ENCODE data around the gene ZNF611. TPM values are rescaled to one million over a fixed set of nuclear protein-coding genes. Genes with fewer than 3 reads are reported as not detected.
"Not testable (repeated sequence)": the region's sequence is repeated elsewhere in the genome, so short reads cannot be mapped to it uniquely, and the experiment has no call there.

The ZNF611 gene
- total RNA-seq, 2 donors from 2014 or later = 39.1 to 50.7 TPM

GRCh38 chr19:52688335-52688734, 46.5 kb downstream of the ZNF611 start:
- Mint-ChIP-seq H3K27ac (no peak overlapping the region), H3K4me3 (no peak overlapping the region), H3K36me3 (peaks cover 20% of the 10 kb centered on the region), H3K4me1 (ENCODE audit: low read depth in 2 of 2) (peaks cover 31 to 36% of the 10 kb centered on the region in 2 donors), H3K27me3 (no peaks in the 10 kb centered on the region), H3K9me3 (no peaks in the 10 kb centered on the region)
- DNase-seq (ENCODE audit: low spot score) = no peak
- no peak for ATAC-seq

DNA sequence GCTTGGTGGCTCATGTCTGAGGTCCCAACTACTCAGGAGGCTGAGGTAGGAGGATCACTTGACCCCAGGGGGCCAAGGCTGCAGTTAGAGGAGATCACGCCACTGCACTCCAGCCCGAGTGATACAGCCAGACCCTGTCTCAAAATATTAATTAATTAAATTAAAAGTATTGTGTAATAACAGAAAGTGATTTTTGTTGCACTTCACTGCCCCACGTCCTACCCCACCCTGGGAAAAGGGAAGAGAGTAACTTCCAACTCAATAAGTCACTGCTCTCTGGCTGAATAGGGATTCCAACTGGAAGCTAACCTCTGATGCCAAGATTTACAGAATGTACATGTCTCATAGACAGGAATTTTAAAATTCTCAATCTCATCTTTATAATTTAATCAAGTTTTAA, 47.2 kb downstream of the ZNF611 start:
- Mint-ChIP-seq H3K36me3 (peaks cover 18% of the 10 kb centered on the region), H3K27ac (no peak overlapping the region), H3K9me3 (no peaks in the 10 kb centered on the region), H3K4me1 (ENCODE audit: low read depth in 2 of 2) (peaks cover 31 to 36% of the 10 kb centered on the region in 2 donors), H3K27me3 (no peaks in the 10 kb centered on the region), H3K4me3 (no peak overlapping the region)
- ATAC-seq = no peak
- DNase-seq (ENCODE audit: low spot score) = no peak

DNA sequence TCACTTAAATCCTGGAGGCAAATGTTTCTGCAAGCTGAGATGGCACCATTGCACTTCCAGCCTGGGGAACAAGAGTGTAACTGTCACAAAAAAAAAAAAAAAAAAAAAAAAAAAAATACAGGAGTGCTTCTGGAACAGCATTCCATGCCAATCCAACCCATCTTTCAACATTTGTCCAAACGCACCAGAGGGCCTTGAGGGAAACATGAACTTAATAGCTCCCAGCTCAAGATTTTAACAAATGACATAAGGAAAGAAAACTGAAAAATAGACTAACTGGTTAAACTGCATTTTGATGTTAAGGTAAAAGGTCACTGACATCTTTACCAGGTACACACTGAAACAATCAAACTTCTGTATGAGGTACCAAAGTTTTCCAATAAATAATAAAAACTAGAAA, 49.0 kb downstream of the ZNF611 start:
- no peak for ATAC-seq
- no peak overlapping the region for H3K4me3 Mint-ChIP-seq
- H3K9me3 Mint-ChIP-seq = no peaks in the 10 kb centered on the region
- H3K27ac Mint-ChIP-seq = no peak overlapping the region
- no peak for DNase-seq (ENCODE audit: low spot score)
- H3K27me3 Mint-ChIP-seq = no peaks in the 10 kb centered on the region
- peaks cover 26 to 33% of the 10 kb centered on the region in 2 donors for H3K4me1 Mint-ChIP-seq (ENCODE audit: low read depth in 2 of 2)
- H3K36me3 Mint-ChIP-seq = peaks cover 15% of the 10 kb centered on the region

DNA sequence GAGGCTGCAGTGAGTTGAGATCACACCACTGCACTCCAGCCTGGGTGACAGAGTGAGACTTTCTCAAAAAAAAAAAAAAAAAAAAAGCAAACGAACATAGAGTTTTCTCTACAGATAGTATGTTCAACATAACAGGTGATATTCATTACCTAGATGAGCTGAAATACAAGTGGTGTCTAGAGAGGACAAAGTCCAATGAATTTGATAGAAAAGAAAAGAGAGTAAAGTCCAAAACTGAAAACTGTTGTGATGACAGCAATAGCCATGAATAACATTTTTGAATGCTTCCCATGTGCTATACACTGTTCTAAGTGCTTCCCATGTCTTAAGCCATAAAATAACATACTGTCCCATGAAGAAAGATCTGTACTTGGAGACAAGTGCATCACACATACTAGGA, 53.6 kb downstream of the ZNF611 start:
- not testable (repeated sequence) for H3K27me3 Mint-ChIP-seq; DNase-seq (ENCODE audit: low spot score); H3K27ac Mint-ChIP-seq; ATAC-seq; H3K4me3 Mint-ChIP-seq; H3K9me3 Mint-ChIP-seq
- Mint-ChIP-seq H3K4me1 (ENCODE audit: low read depth in 2 of 2) (peaks cover 7 to 29% of the 10 kb centered on the region in 2 donors), H3K36me3 (peaks cover 11% of the 10 kb centered on the region)

DNA sequence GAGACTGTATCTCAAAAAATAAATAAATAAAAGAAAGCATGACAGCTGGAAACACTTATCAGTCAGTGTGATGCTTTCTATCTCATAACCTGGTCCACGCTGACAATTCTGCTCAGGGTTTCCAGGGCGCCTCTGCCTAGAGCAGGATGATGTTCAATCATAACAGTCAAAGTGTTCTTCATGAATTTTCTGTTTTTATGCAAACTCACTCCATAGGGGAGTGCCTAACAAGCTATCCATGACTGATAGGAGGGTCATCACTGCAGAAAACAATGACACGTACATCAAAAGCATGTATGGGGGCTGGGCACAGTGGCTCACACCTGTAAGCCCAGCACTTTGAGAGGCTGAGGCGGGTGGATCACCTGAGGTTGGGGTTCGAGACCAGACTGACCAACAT, 55.2 kb downstream of the ZNF611 start:
- Mint-ChIP-seq H3K4me1 (ENCODE audit: low read depth in 2 of 2) (peaks cover 16 to 33% of the 10 kb centered on the region in 2 donors), H3K27ac (peak overlapping the region in 1 of 2 donors; percentile 56), H3K4me3 (no peak overlapping the region), H3K36me3 (peaks cover 17% of the 10 kb centered on the region), H3K9me3 (no peaks in the 10 kb centered on the region), H3K27me3 (no peaks in the 10 kb centered on the region)
- no peak for DNase-seq (ENCODE audit: low spot score)
- no peak for ATAC-seq

GRCh38 chr19:52675239-52675638, 59.6 kb downstream of the ZNF611 start:
- Mint-ChIP-seq H3K36me3 (peaks cover 13% of the 10 kb centered on the region), H3K4me1 (ENCODE audit: low read depth in 2 of 2) (peaks cover 25 to 36% of the 10 kb centered on the region in 2 donors)
- not testable (repeated sequence) for H3K27ac Mint-ChIP-seq; ATAC-seq; H3K27me3 Mint-ChIP-seq; H3K9me3 Mint-ChIP-seq; H3K4me3 Mint-ChIP-seq; DNase-seq (ENCODE audit: low spot score)

GRCh38 chr19:52673014-52673413, 61.8 kb downstream of the ZNF611 start:
- DNase-seq (ENCODE audit: low spot score) = no peak
- no peak for ATAC-seq
- Mint-ChIP-seq H3K4me1 (ENCODE audit: low read depth in 2 of 2) (peaks cover 18 to 27% of the 10 kb centered on the region in 2 donors), H3K4me3 (no peak overlapping the region), H3K36me3 (peaks cover 8% of the 10 kb centered on the region), H3K27me3 (no peaks in the 10 kb centered on the region), H3K9me3 (no peaks in the 10 kb centered on the region), H3K27ac (no peak overlapping the region)

GRCh38 chr19:52670046-52670445, 64.8 kb downstream of the ZNF611 start:
- H3K27ac Mint-ChIP-seq = no peak overlapping the region
- peaks cover 8% of the 10 kb centered on the region for H3K36me3 Mint-ChIP-seq
- no peak overlapping the region for H3K4me3 Mint-ChIP-seq
- DNase-seq (ENCODE audit: low spot score) (no peak), ATAC-seq (no peak)
- no peaks in the 10 kb centered on the region for H3K9me3 Mint-ChIP-seq
- H3K27me3 Mint-ChIP-seq = no peaks in the 10 kb centered on the region
- H3K4me1 Mint-ChIP-seq (ENCODE audit: low read depth in 2 of 2) = peaks cover 12 to 13% of the 10 kb centered on the region in 2 donors

DNA sequence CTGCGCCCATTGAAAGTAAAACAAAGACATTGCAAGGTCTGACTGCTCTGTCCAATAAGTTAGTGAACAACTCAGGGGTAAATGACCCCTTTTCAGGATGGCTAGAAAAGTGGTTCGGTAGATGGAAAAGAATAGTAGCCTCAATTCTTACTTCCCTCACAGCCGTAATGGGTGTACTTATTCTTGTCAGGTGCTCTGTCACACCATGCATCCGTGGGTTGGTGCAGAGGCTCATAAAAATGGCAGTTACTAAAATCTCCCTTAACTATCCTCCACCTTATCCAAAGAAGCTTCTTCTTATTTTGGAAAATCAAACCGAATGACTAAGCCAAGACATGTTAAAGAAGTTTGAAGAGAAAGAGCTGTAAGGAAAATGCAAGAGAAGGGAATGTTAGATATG, 65.3 kb downstream of the ZNF611 start:
- no peak overlapping the region for H3K27ac Mint-ChIP-seq
- H3K4me1 Mint-ChIP-seq (ENCODE audit: low read depth in 2 of 2) = peaks cover 10% of the 10 kb centered on the region in 2 donors
- ATAC-seq (no peak), DNase-seq (ENCODE audit: low spot score) (no peak)
- no peak overlapping the region for H3K4me3 Mint-ChIP-seq
- H3K36me3 Mint-ChIP-seq = peaks cover 5% of the 10 kb centered on the region
- H3K27me3 Mint-ChIP-seq = no peaks in the 10 kb centered on the region
- no peaks in the 10 kb centered on the region for H3K9me3 Mint-ChIP-seq

DNA sequence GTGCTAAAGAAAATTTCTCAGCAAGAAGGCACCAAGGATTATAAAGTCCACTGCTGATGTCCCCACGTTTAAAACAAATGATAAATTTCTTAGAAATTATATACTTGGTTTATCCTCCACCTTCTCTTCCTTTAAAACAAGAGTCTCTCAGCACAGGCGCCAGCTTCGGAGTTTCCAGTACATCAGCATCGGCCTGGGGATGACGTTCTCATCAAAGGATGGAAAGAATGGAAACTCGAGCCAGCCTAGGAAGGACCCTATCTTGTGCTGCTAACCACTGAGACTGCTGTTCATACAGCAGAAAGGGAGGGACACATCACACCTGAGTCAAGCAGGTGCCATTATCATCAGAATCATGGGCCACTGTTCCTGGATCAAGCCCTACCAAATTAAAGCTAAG, 66.9 kb downstream of the ZNF611 start:
- H3K4me3 Mint-ChIP-seq = no peak overlapping the region
- no peaks in the 10 kb centered on the region for H3K27me3 Mint-ChIP-seq
- DNase-seq (ENCODE audit: low spot score) = no peak
- peaks cover 5% of the 10 kb centered on the region for H3K36me3 Mint-ChIP-seq
- no peak overlapping the region for H3K27ac Mint-ChIP-seq
- no peaks in the 10 kb centered on the region for H3K9me3 Mint-ChIP-seq
- peaks cover 0 to under 1% of the 10 kb centered on the region in 2 donors for H3K4me1 Mint-ChIP-seq (ENCODE audit: low read depth in 2 of 2)
- ATAC-seq = no peak

DNA sequence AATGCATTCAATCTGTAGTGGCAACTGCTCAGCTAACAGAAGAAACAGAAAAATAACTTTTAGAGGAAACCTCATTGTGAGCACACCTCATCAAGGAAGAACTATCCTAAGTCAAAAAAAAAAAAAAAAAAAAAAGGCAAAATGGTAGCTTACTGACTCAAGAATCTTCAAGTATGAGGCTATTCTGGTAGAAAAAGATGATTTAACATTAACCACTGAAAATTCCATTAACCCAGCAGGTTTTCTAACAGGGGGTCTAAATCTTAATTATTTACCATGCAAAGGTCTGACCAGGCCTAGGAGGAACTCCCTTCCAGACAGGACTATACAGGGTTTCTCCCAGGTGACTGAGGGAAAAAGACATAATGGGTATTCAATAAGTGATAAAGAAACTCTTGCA, 68.3 kb downstream of the ZNF611 start:
- ATAC-seq = no peak
- peaks cover 11% of the 10 kb centered on the region for H3K36me3 Mint-ChIP-seq

GRCh38 chr19:52665529-52665928, 69.3 kb downstream of the ZNF611 start:
- no peak overlapping the region for H3K27ac Mint-ChIP-seq
- H3K4me3 Mint-ChIP-seq = no peak overlapping the region

More for the DNA sequence above, 68.3 kb downstream of the ZNF611 start:
- Mint-ChIP-seq H3K9me3 (no peaks in the 10 kb centered on the region), H3K27me3 (no peaks in the 10 kb centered on the region), H3K4me3 (no peak overlapping the region), H3K4me1 (ENCODE audit: low read depth in 2 of 2) (peaks cover 4 to 6% of the 10 kb centered on the region in 2 donors), H3K27ac (no peak overlapping the region)
- no peak for DNase-seq (ENCODE audit: low spot score)

DNA sequence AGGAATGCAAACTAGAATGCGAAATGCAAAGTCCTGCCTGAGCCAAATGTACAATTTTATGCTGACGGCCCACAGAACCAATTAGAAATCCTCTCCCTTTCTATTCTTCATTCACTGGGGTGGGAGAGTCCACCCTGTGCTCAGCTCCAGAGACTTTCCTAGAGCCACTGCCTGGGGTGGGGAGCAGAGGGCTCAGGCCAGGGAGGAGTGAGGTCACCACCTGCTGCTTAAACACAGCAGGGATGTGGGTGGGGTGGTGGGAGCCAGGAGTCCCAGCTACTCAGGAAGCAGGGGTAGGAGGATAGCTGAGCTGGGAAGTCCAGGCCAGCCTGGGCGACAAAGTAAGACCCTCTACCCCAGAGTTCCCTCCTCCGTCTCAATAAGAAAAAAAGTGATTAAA, 69.8 kb downstream of the ZNF611 start:
- H3K27me3 Mint-ChIP-seq = no peaks in the 10 kb centered on the region
- DNase-seq (ENCODE audit: low spot score) (no peak), ATAC-seq (no peak)
- peaks cover 4 to 13% of the 10 kb centered on the region in 2 donors for H3K4me1 Mint-ChIP-seq (ENCODE audit: low read depth in 2 of 2)
- no peaks in the 10 kb centered on the region for H3K9me3 Mint-ChIP-seq
- no peak overlapping the region for H3K27ac Mint-ChIP-seq
- H3K36me3 Mint-ChIP-seq = peaks cover 11% of the 10 kb centered on the region
- H3K4me3 Mint-ChIP-seq = no peak overlapping the region

More at GRCh38 chr19:52665529-52665928, 69.3 kb downstream of the ZNF611 start:
- Mint-ChIP-seq H3K36me3 (peaks cover 11% of the 10 kb centered on the region), H3K4me1 (ENCODE audit: low read depth in 2 of 2) (peaks cover 4 to 13% of the 10 kb centered on the region in 2 donors), H3K9me3 (no peaks in the 10 kb centered on the region), H3K27me3 (no peaks in the 10 kb centered on the region)
- ATAC-seq (no peak), DNase-seq (ENCODE audit: low spot score) (no peak)

GRCh38 chr19:52664461-52664860, 70.4 kb downstream of the ZNF611 start:
- peaks cover 15% of the 10 kb centered on the region for H3K36me3 Mint-ChIP-seq
- peaks cover 4 to 14% of the 10 kb centered on the region in 2 donors for H3K4me1 Mint-ChIP-seq (ENCODE audit: low read depth in 2 of 2)
- no peaks in the 10 kb centered on the region for H3K9me3 Mint-ChIP-seq
- no peak for ATAC-seq
- H3K4me3 Mint-ChIP-seq = no peak overlapping the region
- H3K27ac Mint-ChIP-seq = no peak overlapping the region
- H3K27me3 Mint-ChIP-seq = no peaks in the 10 kb centered on the region
- DNase-seq (ENCODE audit: low spot score) = no peak

DNA sequence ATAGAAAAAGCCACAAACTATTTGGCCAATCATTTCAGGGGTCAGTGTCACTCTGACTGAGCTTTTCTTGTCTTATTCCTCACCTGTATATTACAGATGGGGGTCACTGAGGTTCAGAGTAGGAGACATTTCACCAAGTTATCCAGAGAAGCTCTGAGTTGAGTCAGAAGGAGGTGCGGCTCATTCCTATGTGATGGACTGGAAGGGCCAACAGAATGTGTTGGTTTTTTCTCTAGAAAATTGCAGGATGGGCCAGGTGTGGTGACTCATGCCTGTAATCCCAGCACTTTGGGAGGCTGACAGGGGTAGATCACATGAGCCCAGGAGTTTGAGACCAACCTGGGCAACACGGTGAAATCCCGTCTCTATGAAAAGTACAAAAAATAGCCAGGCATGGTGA, 72.2 kb downstream of the ZNF611 start:
- peaks cover 8 to 20% of the 10 kb centered on the region in 2 donors for H3K4me1 Mint-ChIP-seq (ENCODE audit: low read depth in 2 of 2)
- peaks cover 24% of the 10 kb centered on the region for H3K36me3 Mint-ChIP-seq
- H3K9me3 Mint-ChIP-seq = no peaks in the 10 kb centered on the region
- peak overlapping the region in 1 of 2 donors; percentile 83 for H3K27ac Mint-ChIP-seq
- no peaks in the 10 kb centered on the region for H3K27me3 Mint-ChIP-seq
- DNase-seq (ENCODE audit: low spot score) (no peak), ATAC-seq (no peak)
- no peak overlapping the region for H3K4me3 Mint-ChIP-seq

All from natural killer cell treated with Interleukin-12 subunit alpha and Interleukin-12 subunit beta and Interleukin-15 and Interleukin-18, amount 100 ng/mL, for 72 hours (primary cell).